ENCODE measurements around the gene SUSD5.
"Not testable (repeated sequence)": the region's sequence is repeated elsewhere in the genome, so short reads cannot be mapped to it uniquely, and the experiment has no call there.

The SUSD5 gene

GRCh38 chr3:33186524-33187367 lies 31.9 kb downstream of the SUSD5 start:
- no peak for TF ChIP-seq CTCF (IDR thresholded peaks at IDR 0.05; ENCODE audit: low read depth, low read length)
- H3K4me3 ChIP-seq (ENCODE audit: low read depth, low read length): no peak overlapping the region
- in situ Hi-C loops (cut with HindIII; ENCODE audit: low sequenced_read_pairs): no loop called here
- DNase-seq (ENCODE audit: low read depth, low spot score): peak; percentile 64

- in situ Hi-C loops (cut with HindIII; ENCODE audit: low sequenced_read_pairs): no loop called here
- TF ChIP-seq CTCF (IDR thresholded peaks at IDR 0.05; ENCODE audit: low read depth, low read length): no peak
- no peak overlapping the region for H3K4me3 ChIP-seq (ENCODE audit: low read depth, low read length)
- DNase-seq (ENCODE audit: low read depth, low spot score): no peak
Observed at GRCh38 chr3:33184863-33185262, 33.7 kb downstream of the SUSD5 start.

GRCh38 chr3:33181641-33182040 lies 37.0 kb downstream of the SUSD5 start:
- DNase-seq (ENCODE audit: low read depth, low spot score); in situ Hi-C loops (cut with HindIII; ENCODE audit: low sequenced_read_pairs); H3K4me3 ChIP-seq (ENCODE audit: low read depth, low read length): not testable (repeated sequence)

GRCh38 chr3:33181229-33181628 lies 37.4 kb downstream of the SUSD5 start:
- no peak for DNase-seq (ENCODE audit: low read depth, low spot score)
- no peak for TF ChIP-seq CTCF (IDR thresholded peaks at IDR 0.05; ENCODE audit: low read depth, low read length)
- in situ Hi-C loops (cut with HindIII; ENCODE audit: low sequenced_read_pairs): no loop called here
- H3K4me3 ChIP-seq (ENCODE audit: low read depth, low read length): no peak overlapping the region

GRCh38 chr3:33179132-33179531 lies 39.5 kb downstream of the SUSD5 start:
- DNase-seq (ENCODE audit: low read depth, low spot score): no peak
- in situ Hi-C loops (cut with HindIII; ENCODE audit: low sequenced_read_pairs): no loop called here
- no peak for TF ChIP-seq CTCF (IDR thresholded peaks at IDR 0.05; ENCODE audit: low read depth, low read length)
- no peak overlapping the region for H3K4me3 ChIP-seq (ENCODE audit: low read depth, low read length)

- no peak for TF ChIP-seq CTCF (IDR thresholded peaks at IDR 0.05; ENCODE audit: low read depth, low read length)
- H3K4me3 ChIP-seq (ENCODE audit: low read depth, low read length): no peak overlapping the region
- peak; percentile 53 for DNase-seq (ENCODE audit: low read depth, low spot score)
- in situ Hi-C loops (cut with HindIII; ENCODE audit: low sequenced_read_pairs): no loop called here
Observed at GRCh38 chr3:33174711-33175414, 43.7 kb downstream of the SUSD5 start.

GRCh38 chr3:33174095-33174494 lies 44.5 kb downstream of the SUSD5 start:
- in situ Hi-C loops (cut with HindIII; ENCODE audit: low sequenced_read_pairs): no loop called here
- no peak for DNase-seq (ENCODE audit: low read depth, low spot score)
- TF ChIP-seq CTCF (IDR thresholded peaks at IDR 0.05; ENCODE audit: low read depth, low read length): no peak
- H3K4me3 ChIP-seq (ENCODE audit: low read depth, low read length): no peak overlapping the region
